Natural killer cell (primary cell): ENCODE results near the gene MC2R. TPM values are rescaled to one million over a fixed set of nuclear protein-coding genes. Genes with fewer than 3 reads are reported as not detected.

Experiments
- ATAC-seq, 3 donors: fragments of 150-1000 bp in 2 of 3; fragments of 200-7000 bp in 1 of 3; cut with Tn5 transposase; 1 replicate in 1 of 3; 2 replicates in 2 of 3; pipeline ENCODE4 v1.10.0; 2021; ENCODE audit warnings: mild to moderate bottlenecking in 2 of 3, moderate library complexity in 2 of 3
- DNase-seq, 2 donors: peaks; one replicate each; pipeline versions ENCODE4 v3.0.0 to v3.0.0-alpha.2; 2013 to 2021; ENCODE audit warnings: mixed read lengths in 1 of 2
- H3K27ac ChIP-seq: one replicate; pipeline ENCODE4 v1.5.1; 2013; ENCODE audit warnings: mild to moderate bottlenecking, low read length
- H3K27me3 ChIP-seq: one replicate; pipeline ENCODE4 v1.6.1; 2013; ENCODE audit warnings: low read length; ENCODE audit not compliant: control insufficient read depth, insufficient read depth
- H3K36me3 ChIP-seq: one replicate; pipeline ENCODE4 v1.6.1; 2013; ENCODE audit warnings: low read length; ENCODE audit not compliant: control insufficient read depth, insufficient read depth
- H3K4me1 ChIP-seq: one replicate; pipeline ENCODE4 v1.6.1; 2013; ENCODE audit warnings: low read length; ENCODE audit not compliant: control insufficient read depth, insufficient read depth
- H3K4me3 ChIP-seq: one replicate; pipeline ENCODE4 v1.5.1; 2013; ENCODE audit warnings: low read length
- H3K9me3 ChIP-seq: one replicate; pipeline ENCODE4 v1.6.1; 2013; ENCODE audit warnings: low read length; ENCODE audit not compliant: control insufficient read depth, insufficient read depth
- H3K27ac Mint-ChIP-seq, 2 donors: one replicate each; pipeline ENCODE4 v1.8.0; 2022; ENCODE audit warnings: mild to moderate bottlenecking in 2 of 2, mixed read lengths in 2 of 2, moderate library complexity in 1 of 2
- H3K27me3 Mint-ChIP-seq, 2 donors: one replicate each; pipeline ENCODE4 v1.8.0; 2022; ENCODE audit warnings: low read depth in 2 of 2, mixed read lengths in 2 of 2
- H3K36me3 Mint-ChIP-seq: one replicate; pipeline ENCODE4 v1.8.0; 2022; ENCODE audit warnings: mixed read lengths
- H3K4me1 Mint-ChIP-seq, 2 donors: one replicate each; pipeline ENCODE4 v1.8.0; 2022; ENCODE audit warnings: mixed read lengths in 2 of 2
- H3K4me3 Mint-ChIP-seq: one replicate; pipeline ENCODE4 v1.8.0; 2022; ENCODE audit warnings: mild to moderate bottlenecking, moderate library complexity, mixed read lengths
- H3K9me3 Mint-ChIP-seq, 2 donors: one replicate each; pipeline ENCODE4 v1.8.0; 2022; ENCODE audit warnings: mixed read lengths in 2 of 2
- WGBS: methylation state at CpG from one replicate; pipeline ENCODE4 v1.1.7; 2013; ENCODE audit warnings: missing lambda C conversion rate; ENCODE audit not compliant: insufficient coverage; 5-methylcytosine and 5-hydroxymethylcytosine counted together
- intact Hi-C: fragments of 100-400 bp; cut with micrococcal nuclease; formaldehyde crosslinking; loops from one replicate; pipeline ENCODE4 v1.14.2; 2022
- total RNA-seq, 4 donors: library from RNA; stranded (reverse); fragments of 120-200 nt in 1 of 4; gene quantifications; one replicate each; pipeline versions ENCODE4 v1.2.3 to v1.2.4, GENCODE V29; 2013 to 2022
- TF ChIP-seq, protein P1 (sequence below): fragments of 200-600 bp; IDR thresholded peaks from one replicate; pipeline ENCODE4 v1.8.0; 2022; ENCODE audit warnings: antibody characterized with exemption

Gene MC2R
- total RNA-seq, 3 donors from 2014 or later (not counting 1 experiment from before 2014, with no cell fraction given) = not detected

- Histone ChIP-seq H3K4me3 (no peak overlapping the region), H3K4me1 (no peaks in the 10 kb centered on the region), H3K9me3 (no peaks in the 10 kb centered on the region), H3K36me3 (no peaks in the 10 kb centered on the region), H3K27me3 (no peaks in the 10 kb centered on the region), H3K27ac (no peak overlapping the region)
- no peaks in the 10 kb centered on the region for H3K27me3 Mint-ChIP-seq
- WGBS = 85% methylated on average over 6 of the region's 6 CpGs
- no peaks in the 10 kb centered on the region for H3K4me1 Mint-ChIP-seq
- ATAC-seq (peak in 1 of 3 donors; percentile 14), DNase-seq (no peak)
- H3K36me3 Mint-ChIP-seq = no peaks in the 10 kb centered on the region
- intact Hi-C loops = no loop called here
- TF ChIP-seq, protein P1, sequence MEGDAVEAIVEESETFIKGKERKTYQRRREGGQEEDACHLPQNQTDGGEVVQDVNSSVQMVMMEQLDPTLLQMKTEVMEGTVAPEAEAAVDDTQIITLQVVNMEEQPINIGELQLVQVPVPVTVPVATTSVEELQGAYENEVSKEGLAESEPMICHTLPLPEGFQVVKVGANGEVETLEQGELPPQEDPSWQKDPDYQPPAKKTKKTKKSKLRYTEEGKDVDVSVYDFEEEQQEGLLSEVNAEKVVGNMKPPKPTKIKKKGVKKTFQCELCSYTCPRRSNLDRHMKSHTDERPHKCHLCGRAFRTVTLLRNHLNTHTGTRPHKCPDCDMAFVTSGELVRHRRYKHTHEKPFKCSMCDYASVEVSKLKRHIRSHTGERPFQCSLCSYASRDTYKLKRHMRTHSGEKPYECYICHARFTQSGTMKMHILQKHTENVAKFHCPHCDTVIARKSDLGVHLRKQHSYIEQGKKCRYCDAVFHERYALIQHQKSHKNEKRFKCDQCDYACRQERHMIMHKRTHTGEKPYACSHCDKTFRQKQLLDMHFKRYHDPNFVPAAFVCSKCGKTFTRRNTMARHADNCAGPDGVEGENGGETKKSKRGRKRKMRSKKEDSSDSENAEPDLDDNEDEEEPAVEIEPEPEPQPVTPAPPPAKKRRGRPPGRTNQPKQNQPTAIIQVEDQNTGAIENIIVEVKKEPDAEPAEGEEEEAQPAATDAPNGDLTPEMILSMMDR = no peak
- H3K9me3 Mint-ChIP-seq = peaks cover under 1 to 2% of the 10 kb centered on the region in 2 donors
- H3K4me3 Mint-ChIP-seq = no peak overlapping the region
- no peak overlapping the region for H3K27ac Mint-ChIP-seq
Observed at GRCh38 chr18:13934676-13935075, 19.3 kb upstream of the MC2R start.

- Mint-ChIP-seq H3K4me1 (no peaks in the 10 kb centered on the region), H3K27ac (no peak overlapping the region), H3K27me3 (no peaks in the 10 kb centered on the region), H3K9me3 (peaks cover 2 to 4% of the 10 kb centered on the region in 2 donors), H3K36me3 (no peaks in the 10 kb centered on the region), H3K4me3 (no peak overlapping the region)
- TF ChIP-seq, protein P1 = no peak
- H3K36me3 ChIP-seq = no peaks in the 10 kb centered on the region
- no peaks in the 10 kb centered on the region for H3K27me3 ChIP-seq
- DNase-seq (no peak), ATAC-seq (no peak)
- no peak overlapping the region for H3K4me3 ChIP-seq
- WGBS = 90% methylated on average over 2 of the region's 3 CpGs
- no peaks in the 10 kb centered on the region for H3K4me1 ChIP-seq
- peaks cover 3% of the 10 kb centered on the region for H3K9me3 ChIP-seq
- intact Hi-C loops = no loop called here
- no peak overlapping the region for H3K27ac ChIP-seq
Observed at GRCh38 chr18:13934058-13934457, 18.7 kb upstream of the MC2R start.

DNA sequence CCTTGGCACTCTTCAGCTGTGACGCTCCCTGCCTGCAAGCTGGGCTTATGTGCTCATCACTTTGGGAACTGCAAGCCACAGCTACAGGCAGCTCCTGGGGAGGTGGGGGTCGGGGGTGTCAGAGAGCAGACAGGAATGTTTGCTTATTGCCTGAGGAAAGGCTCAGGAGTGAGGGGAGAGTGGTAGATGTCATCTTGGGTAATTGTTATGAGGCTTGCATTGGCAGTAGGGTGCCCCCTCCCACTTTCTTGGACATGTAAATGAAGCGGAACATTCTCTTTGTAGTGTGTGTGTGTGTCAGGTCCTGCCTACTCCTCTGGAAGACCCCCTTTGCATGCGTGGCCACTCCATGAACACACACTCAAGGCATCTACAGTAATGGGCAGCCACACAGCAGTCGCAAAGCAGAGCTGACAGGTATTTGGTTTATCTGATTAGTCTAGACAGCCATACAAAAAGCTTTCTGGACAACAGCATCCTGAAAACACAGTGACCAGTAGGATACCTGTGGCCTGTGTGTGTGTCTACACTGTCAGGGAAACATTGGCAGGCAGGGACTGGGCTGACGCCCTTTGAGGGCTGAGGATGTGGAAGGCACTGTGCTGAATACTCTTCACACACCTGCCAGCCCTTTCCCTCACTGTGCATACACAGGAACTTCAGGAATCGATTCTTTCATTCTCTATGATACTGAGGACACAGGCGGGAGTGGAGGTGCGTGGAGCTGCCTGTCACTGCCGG lies 17.1 kb upstream of the MC2R start:
- intact Hi-C loops = no loop called here
- no peak for DNase-seq
- Mint-ChIP-seq H3K4me3 (no peak overlapping the region), H3K27ac (no peak overlapping the region), H3K27me3 (no peaks in the 10 kb centered on the region), H3K4me1 (no peaks in the 10 kb centered on the region), H3K36me3 (no peaks in the 10 kb centered on the region), H3K9me3 (peaks cover 4 to 7% of the 10 kb centered on the region in 2 donors)
- Histone ChIP-seq H3K36me3 (no peaks in the 10 kb centered on the region), H3K27ac (no peak overlapping the region), H3K27me3 (no peaks in the 10 kb centered on the region), H3K4me1 (no peaks in the 10 kb centered on the region), H3K4me3 (no peak overlapping the region), H3K9me3 (peaks cover 3% of the 10 kb centered on the region)
- ATAC-seq = no peak
- 74% methylated on average over 10 of the region's 10 CpGs for WGBS
- TF ChIP-seq, protein P1 = no peak

DNA sequence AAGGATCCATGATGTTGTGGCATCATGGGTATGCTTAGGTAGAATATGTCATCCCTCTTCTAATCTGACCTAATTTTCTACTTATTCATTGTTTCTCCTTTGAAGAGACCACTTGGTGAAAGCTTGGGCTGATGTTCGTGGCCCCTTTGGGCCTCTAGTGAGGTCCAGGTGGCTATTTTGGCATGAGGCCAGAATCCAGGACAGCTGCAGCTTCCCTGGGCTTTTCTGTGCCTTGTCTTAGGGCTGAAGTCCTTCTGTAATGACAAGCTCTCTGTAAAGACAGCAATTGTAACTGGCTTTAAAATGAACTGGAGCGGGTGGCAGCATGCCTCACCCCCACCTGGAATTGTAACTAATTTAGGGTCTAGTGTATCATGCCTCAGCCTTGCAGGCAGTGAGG lies 15.6 kb upstream of the MC2R start:
- H3K4me3 ChIP-seq = no peak overlapping the region
- H3K36me3 Mint-ChIP-seq = no peaks in the 10 kb centered on the region
- H3K27me3 Mint-ChIP-seq = no peaks in the 10 kb centered on the region
- H3K4me3 Mint-ChIP-seq = no peak overlapping the region
- H3K9me3 ChIP-seq = peaks cover 3% of the 10 kb centered on the region
- no peaks in the 10 kb centered on the region for H3K4me1 ChIP-seq
- ATAC-seq (no peak), DNase-seq (no peak)
- TF ChIP-seq, protein P1 = no peak
- H3K9me3 Mint-ChIP-seq = peaks cover 4 to 7% of the 10 kb centered on the region in 2 donors
- H3K27me3 ChIP-seq = no peaks in the 10 kb centered on the region
- intact Hi-C loops = no loop called here
- H3K27ac Mint-ChIP-seq = no peak overlapping the region
- no peak overlapping the region for H3K27ac ChIP-seq
- no peaks in the 10 kb centered on the region for H3K36me3 ChIP-seq
- no peaks in the 10 kb centered on the region for H3K4me1 Mint-ChIP-seq
- 76% methylated on average over 2 of the region's 2 CpGs for WGBS
